Measurements from ENCODE around the gene TRPM3.

TRPM3 gene

GRCh38 chr9:70540016-70540415 is 581.4 kb downstream of the TRPM3 start:
- ATAC-seq (replicated peaks; ENCODE audit: extremely low read depth, poor library complexity, severe bottlenecking), result no peak
- no peak for DNase-seq (ENCODE audit: low spot score in 2 of 2)
- no peak overlapping the region for H3K4me3 Mint-ChIP-seq
- no peaks in the 10 kb centered on the region for H3K27me3 Mint-ChIP-seq
- H3K9me3 Mint-ChIP-seq, result no peaks in the 10 kb centered on the region
- H3K36me3 Mint-ChIP-seq (ENCODE audit: insufficient read depth), result no peaks in the 10 kb centered on the region
- H3K4me1 Mint-ChIP-seq, result no peaks in the 10 kb centered on the region
- H3K27ac Mint-ChIP-seq (ENCODE audit: low read depth), result no peak overlapping the region

GRCh38 chr9:70539526-70539925 is 581.9 kb downstream of the TRPM3 start:
- H3K27me3 Mint-ChIP-seq, result no peaks in the 10 kb centered on the region
- H3K27ac Mint-ChIP-seq (ENCODE audit: low read depth), result no peak overlapping the region
- no peaks in the 10 kb centered on the region for H3K4me1 Mint-ChIP-seq
- DNase-seq (ENCODE audit: low spot score in 2 of 2), result no peak
- no peaks in the 10 kb centered on the region for H3K9me3 Mint-ChIP-seq
- H3K36me3 Mint-ChIP-seq (ENCODE audit: insufficient read depth), result no peaks in the 10 kb centered on the region
- H3K4me3 Mint-ChIP-seq, result no peak overlapping the region
- no peak for ATAC-seq (replicated peaks; ENCODE audit: extremely low read depth, poor library complexity, severe bottlenecking)

- DNase-seq (ENCODE audit: low spot score in 2 of 2) (no peak), ATAC-seq (replicated peaks; ENCODE audit: extremely low read depth, poor library complexity, severe bottlenecking) (no peak)
- no peaks in the 10 kb centered on the region for H3K36me3 Mint-ChIP-seq (ENCODE audit: insufficient read depth)
- H3K27me3 Mint-ChIP-seq, result no peaks in the 10 kb centered on the region
- no peaks in the 10 kb centered on the region for H3K9me3 Mint-ChIP-seq
- no peak overlapping the region for H3K27ac Mint-ChIP-seq (ENCODE audit: low read depth)
- no peak overlapping the region for H3K4me3 Mint-ChIP-seq
- no peaks in the 10 kb centered on the region for H3K4me1 Mint-ChIP-seq
Measured at GRCh38 chr9:70539001-70539400, 582.4 kb downstream of the TRPM3 start.

- ATAC-seq (replicated peaks; ENCODE audit: extremely low read depth, poor library complexity, severe bottlenecking) (no peak), DNase-seq (ENCODE audit: low spot score in 2 of 2) (no peak)
- Mint-ChIP-seq H3K4me3 (no peak overlapping the region), H3K9me3 (no peaks in the 10 kb centered on the region), H3K27me3 (no peaks in the 10 kb centered on the region), H3K36me3 (ENCODE audit: insufficient read depth) (no peaks in the 10 kb centered on the region), H3K27ac (ENCODE audit: low read depth) (no peak overlapping the region), H3K4me1 (peaks cover 11% of the 10 kb centered on the region)
Measured at GRCh38 chr9:70537084-70537483, 584.3 kb downstream of the TRPM3 start.

- no peak overlapping the region for H3K27ac Mint-ChIP-seq (ENCODE audit: low read depth)
- no peaks in the 10 kb centered on the region for H3K27me3 Mint-ChIP-seq
- no peak overlapping the region for H3K4me3 Mint-ChIP-seq
- no peak for DNase-seq (ENCODE audit: low spot score in 2 of 2)
- H3K9me3 Mint-ChIP-seq, result no peaks in the 10 kb centered on the region
- no peaks in the 10 kb centered on the region for H3K36me3 Mint-ChIP-seq (ENCODE audit: insufficient read depth)
- peaks cover 11% of the 10 kb centered on the region for H3K4me1 Mint-ChIP-seq
- ATAC-seq (replicated peaks; ENCODE audit: extremely low read depth, poor library complexity, severe bottlenecking), result no peak
Measured at GRCh38 chr9:70535546-70536323, 585.7 kb downstream of the TRPM3 start.

GRCh38 chr9:70534471-70534870 is 587.0 kb downstream of the TRPM3 start:
- H3K4me3 Mint-ChIP-seq, result no peak overlapping the region
- no peaks in the 10 kb centered on the region for H3K27me3 Mint-ChIP-seq
- no peak for DNase-seq (ENCODE audit: low spot score in 2 of 2)
- no peak overlapping the region for H3K27ac Mint-ChIP-seq (ENCODE audit: low read depth)
- no peaks in the 10 kb centered on the region for H3K9me3 Mint-ChIP-seq
- no peaks in the 10 kb centered on the region for H3K36me3 Mint-ChIP-seq (ENCODE audit: insufficient read depth)
- peaks cover 11% of the 10 kb centered on the region for H3K4me1 Mint-ChIP-seq
- no peak for ATAC-seq (replicated peaks; ENCODE audit: extremely low read depth, poor library complexity, severe bottlenecking)

GRCh38 chr9:70534061-70534460 is 587.4 kb downstream of the TRPM3 start:
- no peaks in the 10 kb centered on the region for H3K9me3 Mint-ChIP-seq
- peaks cover 11% of the 10 kb centered on the region for H3K4me1 Mint-ChIP-seq
- H3K36me3 Mint-ChIP-seq (ENCODE audit: insufficient read depth), result no peaks in the 10 kb centered on the region
- no peaks in the 10 kb centered on the region for H3K27me3 Mint-ChIP-seq
- ATAC-seq (replicated peaks; ENCODE audit: extremely low read depth, poor library complexity, severe bottlenecking) (no peak), DNase-seq (ENCODE audit: low spot score in 2 of 2) (no peak)
- H3K27ac Mint-ChIP-seq (ENCODE audit: low read depth), result no peak overlapping the region
- H3K4me3 Mint-ChIP-seq, result no peak overlapping the region

GRCh38 chr9:70533492-70533891 is 587.9 kb downstream of the TRPM3 start:
- H3K9me3 Mint-ChIP-seq, result no peaks in the 10 kb centered on the region
- no peak for DNase-seq (ENCODE audit: low spot score in 2 of 2)

GRCh38 chr9:70532716-70533115 is 588.7 kb downstream of the TRPM3 start:
- Mint-ChIP-seq H3K4me1 (peaks cover 11% of the 10 kb centered on the region), H3K27ac (ENCODE audit: low read depth) (no peak overlapping the region), H3K9me3 (no peaks in the 10 kb centered on the region), H3K27me3 (no peaks in the 10 kb centered on the region), H3K36me3 (ENCODE audit: insufficient read depth) (no peaks in the 10 kb centered on the region), H3K4me3 (peak overlapping the region; percentile 14)
- ATAC-seq (replicated peaks; ENCODE audit: extremely low read depth, poor library complexity, severe bottlenecking) (no peak), DNase-seq (ENCODE audit: low spot score in 2 of 2) (no peak)

More at GRCh38 chr9:70533492-70533891, 587.9 kb downstream of the TRPM3 start:
- Mint-ChIP-seq H3K36me3 (ENCODE audit: insufficient read depth) (no peaks in the 10 kb centered on the region), H3K27me3 (no peaks in the 10 kb centered on the region), H3K4me3 (no peak overlapping the region), H3K27ac (ENCODE audit: low read depth) (no peak overlapping the region), H3K4me1 (peaks cover 11% of the 10 kb centered on the region)
- ATAC-seq (replicated peaks; ENCODE audit: extremely low read depth, poor library complexity, severe bottlenecking), result no peak

- Mint-ChIP-seq H3K4me1 (peaks cover 11% of the 10 kb centered on the region), H3K27me3 (no peaks in the 10 kb centered on the region), H3K27ac (ENCODE audit: low read depth) (peak overlapping the region; percentile 73), H3K36me3 (ENCODE audit: insufficient read depth) (no peaks in the 10 kb centered on the region), H3K9me3 (no peaks in the 10 kb centered on the region), H3K4me3 (no peak overlapping the region)
- ATAC-seq (replicated peaks; ENCODE audit: extremely low read depth, poor library complexity, severe bottlenecking) (no peak), DNase-seq (ENCODE audit: low spot score in 2 of 2) (no peak)
Measured at GRCh38 chr9:70531311-70531710, 590.1 kb downstream of the TRPM3 start.

GRCh38 chr9:70530716-70531115 is 590.7 kb downstream of the TRPM3 start:
- Mint-ChIP-seq H3K27me3 (no peaks in the 10 kb centered on the region), H3K27ac (ENCODE audit: low read depth) (peak overlapping the region; percentile 73), H3K4me1 (peaks cover 11% of the 10 kb centered on the region), H3K36me3 (ENCODE audit: insufficient read depth) (peaks cover 3% of the 10 kb centered on the region), H3K9me3 (no peaks in the 10 kb centered on the region), H3K4me3 (no peak overlapping the region)
- DNase-seq (ENCODE audit: low spot score in 2 of 2) (peak in 1 of 2 donors; percentile 11), ATAC-seq (replicated peaks; ENCODE audit: extremely low read depth, poor library complexity, severe bottlenecking) (peak; percentile 89)

GRCh38 chr9:70529833-70530232 is 591.6 kb downstream of the TRPM3 start:
- H3K36me3 Mint-ChIP-seq (ENCODE audit: insufficient read depth), result peaks cover 3% of the 10 kb centered on the region
- no peak overlapping the region for H3K27ac Mint-ChIP-seq (ENCODE audit: low read depth)
- H3K9me3 Mint-ChIP-seq, result peaks cover 4% of the 10 kb centered on the region
- no peak overlapping the region for H3K4me3 Mint-ChIP-seq
- ATAC-seq (replicated peaks; ENCODE audit: extremely low read depth, poor library complexity, severe bottlenecking), result no peak
- no peaks in the 10 kb centered on the region for H3K27me3 Mint-ChIP-seq
- peaks cover 11% of the 10 kb centered on the region for H3K4me1 Mint-ChIP-seq
- DNase-seq (ENCODE audit: low spot score in 2 of 2), result no peak

- H3K4me1 Mint-ChIP-seq, result peaks cover 11% of the 10 kb centered on the region
- ATAC-seq (replicated peaks; ENCODE audit: extremely low read depth, poor library complexity, severe bottlenecking) (no peak), DNase-seq (ENCODE audit: low spot score in 2 of 2) (no peak)
- H3K27ac Mint-ChIP-seq (ENCODE audit: low read depth), result no peak overlapping the region
- peaks cover 3% of the 10 kb centered on the region for H3K36me3 Mint-ChIP-seq (ENCODE audit: insufficient read depth)
- peaks cover 6% of the 10 kb centered on the region for H3K9me3 Mint-ChIP-seq
- no peaks in the 10 kb centered on the region for H3K27me3 Mint-ChIP-seq
- H3K4me3 Mint-ChIP-seq, result no peak overlapping the region
Measured at GRCh38 chr9:70529377-70529776, 592.0 kb downstream of the TRPM3 start.
